Smooth muscle cell (in vitro differentiated cells): ENCODE data around the gene ARL6. TPM values are rescaled to one million over a fixed set of nuclear protein-coding genes. Genes with fewer than 3 reads are reported as not detected.

Experiments
- DNase-seq: peaks from one replicate; lab custom pipeline; 2025; ENCODE audit not compliant: unreplicated experiment; lab: John Stamatoyannopoulos, UW
- H2AFZ ChIP-seq: fragments of 200-600 bp; sonication (generic); 2 replicates; pipeline ENCODE4 v1.6.0; 2016; ENCODE audit warnings: antibody characterized with exemption, low read depth, mild to moderate bottlenecking
- H3F3A ChIP-seq: fragments of 200-600 bp; sonication (generic); 2 replicates; pipeline ENCODE4 v1.6.0; 2017; ENCODE audit warnings: antibody characterized with exemption, low read depth
- H3K27ac ChIP-seq: fragments of 200-600 bp; sonication (generic); 2 replicates; pipeline ENCODE4 v1.5.1; 2016; ENCODE audit warnings: low read depth, mild to moderate bottlenecking
- H3K27me3 ChIP-seq: fragments of 200-600 bp; sonication (generic); 2 replicates; pipeline ENCODE4 v1.6.1; 2016; ENCODE audit warnings: low read depth, mild to moderate bottlenecking
- H3K36me3 ChIP-seq: fragments of 200-600 bp; sonication (generic); 2 replicates; pipeline ENCODE4 v1.5.1; 2016; ENCODE audit warnings: low read depth
- H3K4me1 ChIP-seq: fragments of 200-600 bp; sonication (generic); 2 replicates; pipeline ENCODE4 v1.5.1; 2016; ENCODE audit warnings: low read depth
- H3K4me2 ChIP-seq: fragments of 200-600 bp; sonication (generic); 2 replicates; pipeline ENCODE4 v1.6.0; 2016; ENCODE audit warnings: mild to moderate bottlenecking
- H3K4me3 ChIP-seq: fragments of 200-600 bp; sonication (generic); 2 replicates; pipeline ENCODE4 v1.5.1; 2016; ENCODE audit warnings: mild to moderate bottlenecking
- H3K79me2 ChIP-seq: fragments of 200-600 bp; sonication (generic); 2 replicates; pipeline ENCODE4 v1.6.0; 2016; ENCODE audit warnings: low read depth, mild to moderate bottlenecking
- H3K9ac ChIP-seq: fragments of 200-600 bp; sonication (generic); 2 replicates; pipeline ENCODE4 v1.6.0; 2016; ENCODE audit warnings: low read depth
- H3K9me3 ChIP-seq: fragments of 200-600 bp; sonication (generic); replicated peaks from 2 replicates; pipeline ENCODE4 v1.5.1; 2016; ENCODE audit warnings: low read depth
- H4K20me1 ChIP-seq: fragments of 200-600 bp; sonication (generic); 2 replicates; pipeline ENCODE4 v1.6.0; 2016; ENCODE audit warnings: low read depth
- WGBS: methylation state at CpG from one replicate; pipeline ENCODE4 v1.1.7; 2016; ENCODE audit warnings: low lambda C conversion rate; 5-methylcytosine and 5-hydroxymethylcytosine counted together
- polyA plus RNA-seq: library from polyadenylated mRNA; unstranded; fragments of >200 nt; fragmentation: Nextera tagmentation; extraction: Ambion mirVana; gene quantifications from 2 replicates; pipeline ENCODE4 v1.2.1, GENCODE V29; 2016
- total RNA-seq: library from RNA; depleted of rRNA; stranded (reverse); fragments of >200 nt; gene quantifications from 2 replicates; pipeline ENCODE4 v1.2.3, GENCODE V29; 2014
- TF ChIP-seq, protein P1 (sequence below): fragments of 200-600 bp; sonication (generic); IDR thresholded peaks from 2 replicates; pipeline ENCODE4 v1.5.1; 2017; ENCODE audit warnings: borderline replicate concordance, mild to moderate bottlenecking, antibody characterized with exemption; ENCODE audit not compliant: insufficient read depth, poor library complexity, severe bottlenecking

The ARL6 gene
- total and polyA plus RNA-seq, 2 experiments from 2014 or later, result 5.3 to 27.0 TPM

DNA sequence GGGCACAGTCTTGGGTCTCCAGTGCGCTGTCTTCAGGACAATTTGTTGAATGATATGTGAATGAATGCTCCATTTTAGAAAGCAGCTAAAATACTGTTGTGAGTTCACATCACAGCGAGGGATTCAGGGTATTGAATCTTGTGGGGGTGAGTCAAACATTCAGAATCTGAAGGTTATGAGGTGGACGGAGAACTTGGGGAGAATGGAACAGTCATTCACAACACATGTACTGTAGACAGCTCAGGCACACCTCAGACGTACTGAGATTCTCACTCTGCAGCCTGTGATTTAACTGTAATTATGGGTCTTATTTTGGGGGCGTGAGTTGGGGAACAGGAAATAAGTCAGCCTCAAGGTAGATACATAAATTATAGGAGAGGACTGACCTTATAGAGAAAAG, 71.2 kb downstream of the ARL6 start:
- Histone ChIP-seq H3K9ac (no peak overlapping the region), H3K27me3 (no peaks in the 10 kb centered on the region), H3K4me2 (no peak overlapping the region), H3K79me2 (no peaks in the 10 kb centered on the region), H3K4me1 (no peaks in the 10 kb centered on the region), H3K9me3 (no peaks in the 10 kb centered on the region), H3K27ac (no peak overlapping the region), H4K20me1 (peaks cover 17% of the 10 kb centered on the region), H3F3A (no peaks in the 10 kb centered on the region), H2AFZ (no peak overlapping the region), H3K36me3 (no peaks in the 10 kb centered on the region), H3K4me3 (no peak overlapping the region)
- DNase-seq, result no peak
- 86% methylated on average over 5 of the region's 5 CpGs for WGBS
- TF ChIP-seq, protein P1, sequence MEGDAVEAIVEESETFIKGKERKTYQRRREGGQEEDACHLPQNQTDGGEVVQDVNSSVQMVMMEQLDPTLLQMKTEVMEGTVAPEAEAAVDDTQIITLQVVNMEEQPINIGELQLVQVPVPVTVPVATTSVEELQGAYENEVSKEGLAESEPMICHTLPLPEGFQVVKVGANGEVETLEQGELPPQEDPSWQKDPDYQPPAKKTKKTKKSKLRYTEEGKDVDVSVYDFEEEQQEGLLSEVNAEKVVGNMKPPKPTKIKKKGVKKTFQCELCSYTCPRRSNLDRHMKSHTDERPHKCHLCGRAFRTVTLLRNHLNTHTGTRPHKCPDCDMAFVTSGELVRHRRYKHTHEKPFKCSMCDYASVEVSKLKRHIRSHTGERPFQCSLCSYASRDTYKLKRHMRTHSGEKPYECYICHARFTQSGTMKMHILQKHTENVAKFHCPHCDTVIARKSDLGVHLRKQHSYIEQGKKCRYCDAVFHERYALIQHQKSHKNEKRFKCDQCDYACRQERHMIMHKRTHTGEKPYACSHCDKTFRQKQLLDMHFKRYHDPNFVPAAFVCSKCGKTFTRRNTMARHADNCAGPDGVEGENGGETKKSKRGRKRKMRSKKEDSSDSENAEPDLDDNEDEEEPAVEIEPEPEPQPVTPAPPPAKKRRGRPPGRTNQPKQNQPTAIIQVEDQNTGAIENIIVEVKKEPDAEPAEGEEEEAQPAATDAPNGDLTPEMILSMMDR, result no peak

DNA sequence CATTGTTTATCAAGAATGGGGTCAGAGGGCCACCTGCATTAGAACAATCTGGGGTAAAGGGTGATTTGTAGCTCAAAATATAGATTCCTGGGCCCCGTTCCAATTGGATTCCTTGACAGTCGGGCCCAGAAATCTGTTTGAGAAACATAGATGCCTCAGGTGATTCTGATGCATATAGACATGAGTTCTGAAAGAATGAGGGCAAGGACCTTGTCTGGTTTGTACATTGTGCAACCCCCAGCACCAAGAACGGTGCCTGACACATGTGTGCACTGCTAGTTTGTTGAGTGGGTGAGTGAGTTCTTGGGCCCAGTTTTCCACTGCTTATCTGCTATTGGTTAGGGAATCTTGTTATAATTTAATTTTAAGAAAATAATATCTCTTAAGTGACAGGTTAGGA, 73.8 kb downstream of the ARL6 start:
- H3K9me3 ChIP-seq, result no peaks in the 10 kb centered on the region
- WGBS, result 92% methylated on average over 3 of the region's 3 CpGs
- no peaks in the 10 kb centered on the region for H3K36me3 ChIP-seq
- no peak overlapping the region for H3K9ac ChIP-seq
- no peak overlapping the region for H3K4me2 ChIP-seq
- no peak overlapping the region for H3K27ac ChIP-seq
- no peak overlapping the region for H3K4me3 ChIP-seq
- H3K79me2 ChIP-seq, result no peaks in the 10 kb centered on the region
- no peaks in the 10 kb centered on the region for H3F3A ChIP-seq
- TF ChIP-seq, protein P1, result no peak
- no peak for DNase-seq
- H4K20me1 ChIP-seq, result peaks cover 29% of the 10 kb centered on the region
- no peaks in the 10 kb centered on the region for H3K27me3 ChIP-seq
- H2AFZ ChIP-seq, result no peak overlapping the region
- H3K4me1 ChIP-seq, result no peaks in the 10 kb centered on the region

DNA sequence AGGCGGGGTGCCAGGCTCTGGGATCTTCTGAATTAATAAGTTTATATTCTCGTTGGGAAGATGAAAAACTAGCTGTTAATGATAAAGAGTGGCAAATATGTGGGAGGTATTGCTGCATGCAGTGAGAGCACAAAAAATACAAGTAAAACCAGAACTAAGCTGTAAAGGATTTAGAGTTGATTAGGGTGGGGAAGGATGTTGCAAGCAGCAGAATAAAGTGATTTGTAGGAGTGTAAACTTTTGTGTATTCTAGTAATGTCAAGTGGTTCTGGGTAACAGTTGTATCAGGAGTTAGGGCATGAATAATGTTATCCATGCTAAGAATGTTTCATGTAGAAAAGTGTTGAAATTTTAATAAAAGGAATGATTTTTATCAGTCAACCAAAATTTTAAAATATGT, 75.4 kb downstream of the ARL6 start:
- Histone ChIP-seq H2AFZ (no peak overlapping the region), H3K27me3 (no peaks in the 10 kb centered on the region), H3F3A (no peaks in the 10 kb centered on the region), H3K36me3 (no peaks in the 10 kb centered on the region), H3K9me3 (no peaks in the 10 kb centered on the region), H3K4me2 (no peak overlapping the region), H3K9ac (no peak overlapping the region), H3K79me2 (no peaks in the 10 kb centered on the region), H3K4me3 (no peak overlapping the region), H4K20me1 (peaks cover 29% of the 10 kb centered on the region), H3K4me1 (no peaks in the 10 kb centered on the region), H3K27ac (no peak overlapping the region)
- no peak for DNase-seq
- TF ChIP-seq, protein P1, result no peak
- WGBS, result 86% methylated on average over 2 of the region's 2 CpGs

DNA sequence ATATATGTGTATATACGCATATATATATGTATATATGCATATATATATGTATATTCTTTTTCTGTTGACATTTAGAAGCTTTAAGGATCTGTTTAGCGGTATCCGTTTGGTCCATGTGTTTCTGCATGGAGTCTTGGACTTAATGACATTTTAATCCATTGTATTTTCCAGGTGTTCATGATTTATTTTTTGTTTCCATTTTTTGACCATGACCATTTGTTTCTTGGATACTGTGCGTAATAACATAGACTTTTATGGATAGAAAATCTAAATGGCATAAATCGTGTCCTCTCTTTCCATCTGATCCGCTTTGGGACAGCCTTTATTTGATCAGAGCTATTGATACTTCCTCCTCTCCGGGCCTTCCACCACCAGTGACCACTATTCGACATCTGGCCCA, 76.7 kb downstream of the ARL6 start:
- no peak overlapping the region for H3K4me2 ChIP-seq
- H3K9me3 ChIP-seq, result no peaks in the 10 kb centered on the region
- TF ChIP-seq, protein P1, result no peak
- H3K36me3 ChIP-seq, result no peaks in the 10 kb centered on the region
- 94% methylated on average over 8 of the region's 8 CpGs for WGBS
- no peak overlapping the region for H2AFZ ChIP-seq
- H3K79me2 ChIP-seq, result no peaks in the 10 kb centered on the region
- no peaks in the 10 kb centered on the region for H3K4me1 ChIP-seq
- H3K27ac ChIP-seq, result no peak overlapping the region
- no peak for DNase-seq
- no peaks in the 10 kb centered on the region for H3F3A ChIP-seq
- no peak overlapping the region for H3K9ac ChIP-seq
- H3K27me3 ChIP-seq, result no peaks in the 10 kb centered on the region
- peaks cover 21% of the 10 kb centered on the region for H4K20me1 ChIP-seq
- H3K4me3 ChIP-seq, result no peak overlapping the region
